ENCODE results near the gene IER2. TPM values are rescaled to one million over a fixed set of nuclear protein-coding genes. Genes with fewer than 3 reads are reported as not detected.

Gene IER2
- total and polyA plus RNA-seq, 2 experiments from 2014 or later, result 30.4 to 84.0 TPM

- WGBS, 2 experiments (ENCODE audit: low coverage in 1 of 2, low lambda C conversion rate in 2 of 2, missing lambda C conversion rate in 2 of 2), result 11 to 12% methylated on average over 4 to 7 of the region's 7 CpGs
- H2AFZ ChIP-seq, result no peak overlapping the region
- no peaks in the 10 kb centered on the region for H3K36me3 ChIP-seq (ENCODE audit: low read depth)
- DNase-seq, result peak; percentile 73
- H3K9me2 ChIP-seq (ENCODE audit: insufficient read depth), result no peaks in the 10 kb centered on the region
- H3K4me2 ChIP-seq (ENCODE audit: unreplicated experiment), result peak overlapping the region; percentile 8
- H3K9me3 ChIP-seq (ENCODE audit: low read depth), result no peaks in the 10 kb centered on the region
- H4K20me1 ChIP-seq (ENCODE audit: insufficient read depth), result no peaks in the 10 kb centered on the region
- no peak overlapping the region for H3K27ac ChIP-seq
- in situ Hi-C loops (cut with MboI), result no loop called here
- H3K79me2 ChIP-seq (ENCODE audit: insufficient read depth), result no peaks in the 10 kb centered on the region; the same call in 1 of the 2 replicates
- no peaks in the 10 kb centered on the region for H3K27me3 ChIP-seq (replicated peaks; ENCODE audit: insufficient read depth)
- TF ChIP-seq EZH2phosphoT487 (IDR thresholded peaks at IDR 0.05; ENCODE audit: insufficient read depth, low read depth) (no peak), EZH2 (IDR thresholded peaks at IDR 0.05; ENCODE audit: insufficient read depth, poor library complexity, severe bottlenecking) (no peak)
- H3K9ac ChIP-seq, result peak overlapping the region; percentile 50
- peaks cover 7% of the 10 kb centered on the region; the same call in 1 of the 2 replicates for H3F3A ChIP-seq (ENCODE audit: insufficient read depth)
- H3K4me3 ChIP-seq, result peak overlapping the region; percentile 14; the same call in 1 of the 2 replicates
- peaks cover 2% of the 10 kb centered on the region; the same call in 1 of the 2 replicates for H3K4me1 ChIP-seq (ENCODE audit: insufficient read depth)
Observed at GRCh38 chr19:13102416-13102665, 47.9 kb upstream of the IER2 start.

- WGBS, 2 experiments (ENCODE audit: low coverage in 1 of 2, low lambda C conversion rate in 2 of 2, missing lambda C conversion rate in 2 of 2), result 11% methylated on average over 36 to 40 of the region's 47 CpGs
- H3K4me2 ChIP-seq (ENCODE audit: unreplicated experiment), result peak within 1 kb of the TSS; percentile 8
- peak within 1 kb of the TSS; percentile 50 for H3K9ac ChIP-seq
- TF ChIP-seq EZH2 (IDR thresholded peaks at IDR 0.05; ENCODE audit: insufficient read depth, poor library complexity, severe bottlenecking), result no peak
- no peak for TF ChIP-seq EZH2phosphoT487 (IDR thresholded peaks at IDR 0.05; ENCODE audit: insufficient read depth, low read depth)
- H3K79me2 ChIP-seq (ENCODE audit: insufficient read depth), result no peaks in the 10 kb centered on the region; the same call in 1 of the 2 replicates
- no peaks in the 10 kb centered on the region for H3K27me3 ChIP-seq (replicated peaks; ENCODE audit: insufficient read depth)
- H3K4me1 ChIP-seq (ENCODE audit: insufficient read depth), result peaks cover under 1% of the 10 kb centered on the region; the same call in 1 of the 2 replicates
- H3K36me3 ChIP-seq (ENCODE audit: low read depth), result no peaks in the 10 kb centered on the region
- no peaks in the 10 kb centered on the region for H3K9me2 ChIP-seq (ENCODE audit: insufficient read depth)
- no peaks in the 10 kb centered on the region for H3K9me3 ChIP-seq (ENCODE audit: low read depth)
- H3K27ac ChIP-seq, result no peak within 1 kb of the TSS
- H3K4me3 ChIP-seq, result peak within 1 kb of the TSS; percentile 14
- 0 out of 2 replicates have a peak, but pooled peaks cover 7% of the 10 kb centered on the region for H3F3A ChIP-seq (ENCODE audit: insufficient read depth)
- in situ Hi-C loops (cut with MboI), result no loop called here
- H2AFZ ChIP-seq, result no peak within 1 kb of the TSS
- H4K20me1 ChIP-seq (ENCODE audit: insufficient read depth), result no peaks in the 10 kb centered on the region
- DNase-seq, result no peak
Observed at GRCh38 chr19:13102666-13103580, 47.3 kb upstream of the IER2 start, which contains the start of gene LYL1. LYL1 (minus strand) TSS chr19:13102858; CDS start chr19:13101171, 1,687 bp downstream.

GRCh38 chr19:13103581-13104359 lies 46.4 kb upstream of the IER2 start:
- Histone ChIP-seq H3K9me2 (ENCODE audit: insufficient read depth) (no peaks in the 10 kb centered on the region), H4K20me1 (ENCODE audit: insufficient read depth) (no peaks in the 10 kb centered on the region), H3K9ac (no peak overlapping the region), H3K36me3 (ENCODE audit: low read depth) (no peaks in the 10 kb centered on the region), H3K4me2 (ENCODE audit: unreplicated experiment) (no peak overlapping the region), H3K27ac (no peak overlapping the region), H3K27me3 (replicated peaks; ENCODE audit: insufficient read depth) (no peaks in the 10 kb centered on the region), H3K4me1 (ENCODE audit: insufficient read depth) (no peaks in the 10 kb centered on the region; the same call in 1 of the 2 replicates), H3F3A (ENCODE audit: insufficient read depth) (0 out of 2 replicates have a peak, but pooled peaks cover 7% of the 10 kb centered on the region), H3K79me2 (ENCODE audit: insufficient read depth) (no peaks in the 10 kb centered on the region; the same call in 1 of the 2 replicates), H3K9me3 (ENCODE audit: low read depth) (no peaks in the 10 kb centered on the region), H2AFZ (no peak overlapping the region), H3K4me3 (no peak overlapping the region)
- 86% methylated on average over 12 of the region's 13 CpGs for WGBS, 2 experiments (ENCODE audit: low coverage in 1 of 2, low lambda C conversion rate in 2 of 2, missing lambda C conversion rate in 2 of 2)
- no peak for DNase-seq
- TF ChIP-seq EZH2phosphoT487 (IDR thresholded peaks at IDR 0.05; ENCODE audit: insufficient read depth, low read depth), result no peak
- no peak for TF ChIP-seq EZH2 (IDR thresholded peaks at IDR 0.05; ENCODE audit: insufficient read depth, poor library complexity, severe bottlenecking)
- in situ Hi-C loops (cut with MboI), result no loop called here

GRCh38 chr19:13104360-13104847 lies 45.8 kb upstream of the IER2 start:
- no peaks in the 10 kb centered on the region; the same call in 1 of the 2 replicates for H3K4me1 ChIP-seq (ENCODE audit: insufficient read depth)
- no peak overlapping the region for H3K27ac ChIP-seq
- 51 to 52% methylated on average over 25 to 30 of the region's 33 CpGs for WGBS, 2 experiments (ENCODE audit: low coverage in 1 of 2, low lambda C conversion rate in 2 of 2, missing lambda C conversion rate in 2 of 2)
- in situ Hi-C loops (cut with MboI), result no loop called here
- no peaks in the 10 kb centered on the region for H4K20me1 ChIP-seq (ENCODE audit: insufficient read depth)
- TF ChIP-seq EZH2phosphoT487 (IDR thresholded peaks at IDR 0.05; ENCODE audit: insufficient read depth, low read depth) (no peak), EZH2 (IDR thresholded peaks at IDR 0.05; ENCODE audit: insufficient read depth, poor library complexity, severe bottlenecking) (no peak)
- no peaks in the 10 kb centered on the region for H3K27me3 ChIP-seq (replicated peaks; ENCODE audit: insufficient read depth)
- no peaks in the 10 kb centered on the region; the same call in 1 of the 2 replicates for H3K79me2 ChIP-seq (ENCODE audit: insufficient read depth)
- DNase-seq, result peak; percentile 52
- H3K9me3 ChIP-seq (ENCODE audit: low read depth), result no peaks in the 10 kb centered on the region
- H3F3A ChIP-seq (ENCODE audit: insufficient read depth), result 0 out of 2 replicates have a peak, but pooled peaks cover 7% of the 10 kb centered on the region
- H2AFZ ChIP-seq, result no peak overlapping the region
- H3K9ac ChIP-seq, result no peak overlapping the region
- no peak overlapping the region for H3K4me3 ChIP-seq
- H3K36me3 ChIP-seq (ENCODE audit: low read depth), result no peaks in the 10 kb centered on the region
- no peaks in the 10 kb centered on the region for H3K9me2 ChIP-seq (ENCODE audit: insufficient read depth)
- H3K4me2 ChIP-seq (ENCODE audit: unreplicated experiment), result no peak overlapping the region
